ENCODE measurements around the gene THSD7B. TPM values are rescaled to one million over a fixed set of nuclear protein-coding genes. Genes with fewer than 3 reads are reported as not detected.
"Not testable (repeated sequence)": the region's sequence is repeated elsewhere in the genome, so short reads cannot be mapped to it uniquely, and the experiment has no call there.

Gene THSD7B
- total and polyA plus RNA-seq, 2 donors from 2014 or later, result 0.34 to 0.85 TPM

DNA sequence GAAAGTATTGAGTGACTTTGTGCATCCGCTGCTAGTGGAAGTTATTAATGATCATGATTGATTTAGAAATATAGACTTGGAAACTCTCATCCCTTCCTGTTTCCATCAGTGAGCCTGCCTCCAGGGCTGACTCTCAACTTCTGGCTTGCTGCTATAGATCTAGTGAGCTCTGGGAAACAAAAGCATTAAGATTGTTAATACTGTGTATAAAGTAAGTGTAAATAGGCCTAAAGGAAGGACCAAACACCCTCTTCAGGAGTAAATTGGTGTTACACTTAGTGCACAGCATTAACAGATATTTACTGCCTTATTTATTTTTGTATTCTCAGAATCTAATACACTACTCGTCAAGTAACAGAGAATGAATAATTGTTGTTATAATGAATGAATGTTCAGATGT lies 285.6 kb downstream of the THSD7B start:
- intact Hi-C loops (cut with DNase I), result no loop called here
- H3K9me3 ChIP-seq (ENCODE audit: control insufficient read depth in 2 of 3, insufficient read depth in 1 of 3, low read length in 3 of 3), result no peaks in the 10 kb centered on the region
- no peak overlapping the region for H3K9ac ChIP-seq (ENCODE audit: low read length in 3 of 3)
- no peaks in the 10 kb centered on the region for H3K4me1 ChIP-seq (ENCODE audit: control insufficient read depth in 2 of 3, insufficient read depth in 2 of 3, low read depth in 1 of 3, low read length in 3 of 3)
- no peak for TF ChIP-seq CTCF (IDR thresholded peaks at IDR 0.05; ENCODE audit: borderline replicate concordance, extremely low read depth, insufficient read depth)
- FAIRE-seq, result no peak
- no peak overlapping the region for H3K27ac ChIP-seq (ENCODE audit: low read depth in 2 of 2, low read length in 2 of 2)
- DNase-seq, result peak in 1 of 5 donors; percentile 7
- no peaks in the 10 kb centered on the region for H3K27me3 ChIP-seq (ENCODE audit: control insufficient read depth, insufficient read depth, low read length)
- no peak overlapping the region for H3K4me3 ChIP-seq (ENCODE audit: low read length in 3 of 3)
- no peaks in the 10 kb centered on the region for H3K36me3 ChIP-seq (ENCODE audit: control insufficient read depth in 2 of 3, insufficient read depth in 3 of 3, low read length in 3 of 3)

DNA sequence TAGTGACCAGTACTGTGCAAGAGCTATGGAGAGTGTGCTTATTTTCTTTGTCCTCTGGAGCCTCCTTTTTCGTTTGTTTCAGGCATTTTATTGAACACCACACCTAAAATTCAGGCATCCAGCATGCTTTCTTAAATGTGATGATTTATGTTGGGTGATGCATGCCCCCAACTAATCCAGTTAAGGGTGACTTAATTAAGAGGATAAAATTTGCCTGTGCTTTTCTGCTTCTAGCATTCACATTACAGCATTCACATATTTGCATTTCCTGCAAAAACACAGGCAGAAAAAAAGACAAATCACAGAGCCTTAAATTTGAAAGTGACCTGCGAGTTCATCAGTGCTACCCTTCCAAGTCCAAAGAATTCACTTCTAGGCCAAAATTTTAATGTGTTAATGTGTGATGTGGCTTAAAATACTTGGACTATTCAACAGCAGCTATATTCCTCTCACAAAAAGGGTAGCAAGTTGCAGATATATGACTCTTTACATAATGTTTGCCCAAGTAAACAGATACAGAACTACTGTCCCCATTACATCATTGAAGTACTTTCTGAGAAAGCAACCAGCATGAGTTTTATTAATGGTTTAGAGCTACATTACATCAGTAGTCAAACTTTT lies 286.5 kb downstream of the THSD7B start:
- no peak for FAIRE-seq
- intact Hi-C loops (cut with DNase I), result no loop called here

GRCh38 chr2:137056704-137057103 lies 291.4 kb downstream of the THSD7B start:
- H3K27ac ChIP-seq (ENCODE audit: low read depth in 2 of 2, low read length in 2 of 2), result no peak overlapping the region
- DNase-seq (no peak), FAIRE-seq (no peak)
- H3K9me3 ChIP-seq (ENCODE audit: control insufficient read depth in 2 of 3, insufficient read depth in 1 of 3, low read length in 3 of 3), result no peaks in the 10 kb centered on the region
- no peaks in the 10 kb centered on the region for H3K27me3 ChIP-seq (ENCODE audit: control insufficient read depth, insufficient read depth, low read length)
- TF ChIP-seq CTCF (IDR thresholded peaks at IDR 0.05; ENCODE audit: borderline replicate concordance, extremely low read depth, insufficient read depth), result no peak
- intact Hi-C loops (cut with DNase I), result no loop called here
- H3K4me3 ChIP-seq (ENCODE audit: low read length in 3 of 3), result no peak overlapping the region
- H3K4me1 ChIP-seq (ENCODE audit: control insufficient read depth in 2 of 3, insufficient read depth in 2 of 3, low read depth in 1 of 3, low read length in 3 of 3), result no peaks in the 10 kb centered on the region
- H3K36me3 ChIP-seq (ENCODE audit: control insufficient read depth in 2 of 3, insufficient read depth in 3 of 3, low read length in 3 of 3), result no peaks in the 10 kb centered on the region
- H3K9ac ChIP-seq (ENCODE audit: low read length in 3 of 3), result no peak overlapping the region

More for the DNA sequence above, 286.5 kb downstream of the THSD7B start:
- no peak for TF ChIP-seq CTCF (IDR thresholded peaks at IDR 0.05; ENCODE audit: borderline replicate concordance, extremely low read depth, insufficient read depth)
- Histone ChIP-seq H3K36me3 (ENCODE audit: control insufficient read depth in 2 of 3, insufficient read depth in 3 of 3, low read length in 3 of 3) (no peaks in the 10 kb centered on the region), H3K9me3 (ENCODE audit: control insufficient read depth in 2 of 3, insufficient read depth in 1 of 3, low read length in 3 of 3) (no peaks in the 10 kb centered on the region), H3K4me1 (ENCODE audit: control insufficient read depth in 2 of 3, insufficient read depth in 2 of 3, low read depth in 1 of 3, low read length in 3 of 3) (no peaks in the 10 kb centered on the region), H3K27ac (ENCODE audit: low read depth in 2 of 2, low read length in 2 of 2) (no peak overlapping the region), H3K27me3 (ENCODE audit: control insufficient read depth, insufficient read depth, low read length) (no peaks in the 10 kb centered on the region), H3K4me3 (ENCODE audit: low read length in 3 of 3) (no peak overlapping the region), H3K9ac (ENCODE audit: low read length in 3 of 3) (no peak overlapping the region)
- DNase-seq, result peak in 2 of 5 donors; percentile 23 to 54

GRCh38 chr2:137076111-137076765 lies 310.9 kb downstream of the THSD7B start:
- H3K36me3 ChIP-seq (ENCODE audit: control insufficient read depth in 2 of 3, insufficient read depth in 3 of 3, low read length in 3 of 3); H3K4me3 ChIP-seq (ENCODE audit: low read length in 3 of 3); H3K9me3 ChIP-seq (ENCODE audit: control insufficient read depth in 2 of 3, insufficient read depth in 1 of 3, low read length in 3 of 3); H3K4me1 ChIP-seq (ENCODE audit: control insufficient read depth in 2 of 3, insufficient read depth in 2 of 3, low read depth in 1 of 3, low read length in 3 of 3); H3K27me3 ChIP-seq (ENCODE audit: control insufficient read depth, insufficient read depth, low read length); DNase-seq; intact Hi-C loops (cut with DNase I); H3K9ac ChIP-seq (ENCODE audit: low read length in 3 of 3); H3K27ac ChIP-seq (ENCODE audit: low read depth in 2 of 2, low read length in 2 of 2); FAIRE-seq: not testable (repeated sequence)
